Amygdala (tissue), 56 donors: ENCODE results near the gene CERS4.
"Not testable (repeated sequence)": the region's sequence is repeated elsewhere in the genome, so short reads cannot be mapped to it uniquely, and the experiment has no call there.

Source experiments
- DNase-seq, 56 donors: peaks; one replicate each; lab custom pipeline; 2025; lab: John Stamatoyannopoulos, UW

The CERS4 gene

DNA sequence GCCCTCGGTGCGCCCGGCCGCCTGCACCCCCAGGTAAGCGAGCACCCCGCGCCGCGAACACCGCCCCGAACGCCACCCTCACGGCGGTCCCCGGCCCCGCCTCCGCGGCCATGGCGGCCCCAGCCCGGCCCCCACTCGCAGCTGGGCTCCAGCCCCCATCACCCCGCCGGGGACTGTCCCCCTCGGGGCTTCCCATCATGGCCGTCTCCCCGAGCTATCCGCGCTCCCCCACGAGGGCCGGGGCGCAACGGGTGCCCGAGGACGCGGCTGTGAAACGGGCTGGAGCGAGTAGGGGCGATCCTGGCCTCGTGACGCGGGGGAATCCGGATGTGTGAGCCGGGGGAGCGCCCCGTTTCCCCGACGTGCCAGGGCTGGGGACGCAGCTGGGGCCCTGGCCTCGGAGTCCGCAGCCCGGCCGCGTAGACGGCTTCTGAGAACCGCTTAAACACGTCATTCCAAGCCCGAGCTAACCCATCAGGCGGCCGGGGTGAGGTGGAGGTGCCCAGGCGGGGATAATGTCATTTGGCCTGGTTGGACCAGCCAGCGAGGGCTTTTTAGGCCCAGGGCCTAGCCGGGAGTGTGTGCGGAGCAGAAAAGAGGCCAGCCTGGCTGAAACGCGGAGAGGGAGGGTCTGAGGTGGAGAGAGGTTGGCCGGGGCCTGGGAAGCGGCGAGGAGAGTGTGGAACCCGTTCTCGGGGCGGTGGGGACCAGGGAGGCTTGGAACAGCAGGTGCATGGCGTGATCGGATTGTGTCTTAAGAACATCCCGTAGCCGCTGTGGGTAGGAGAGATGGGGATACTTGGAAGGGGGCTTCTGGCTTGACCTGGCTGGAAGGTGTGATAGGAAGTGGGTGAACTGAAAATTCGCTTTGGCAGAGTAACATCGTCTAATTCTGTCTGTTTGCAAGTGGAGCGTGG lies 550 bp downstream of the CERS4 start:
- DNase-seq: peak in 33 of 56 donors; percentile 23 to 88 (median 54)

DNA sequence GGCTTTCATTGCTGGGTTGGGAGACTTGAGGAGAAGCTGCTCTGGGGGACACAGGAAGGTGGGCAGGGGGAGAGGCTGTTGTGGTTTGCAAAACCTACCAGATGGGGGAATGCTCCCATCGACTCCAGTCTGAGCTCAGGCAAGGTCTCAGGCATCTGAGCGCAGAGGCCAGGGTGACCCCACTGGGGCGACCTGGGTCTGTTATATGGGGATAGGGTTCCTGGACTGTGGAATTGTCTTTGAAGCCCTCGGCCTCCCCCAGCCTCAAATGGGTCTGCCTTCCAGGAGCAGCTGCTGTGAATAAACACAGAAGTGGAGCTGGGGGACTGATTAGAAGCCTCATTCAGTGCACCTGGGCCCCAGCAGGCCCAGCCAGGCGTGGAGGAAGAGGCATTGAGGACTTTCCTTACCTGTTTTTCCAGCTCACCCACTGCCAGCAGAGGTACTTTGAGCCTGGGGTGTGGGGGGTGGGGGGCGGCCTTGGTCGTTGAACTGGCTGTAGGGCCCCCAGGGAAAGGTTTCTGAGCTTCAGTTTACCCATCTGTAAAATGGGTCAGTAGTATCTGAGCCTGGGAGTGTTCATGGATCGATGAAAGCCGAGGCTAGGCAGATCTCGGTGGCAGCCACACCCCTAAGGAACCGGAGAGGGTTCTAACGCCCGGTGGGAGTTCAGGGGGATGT lies 1.4 kb downstream of the CERS4 start:
- no peak for DNase-seq

DNA sequence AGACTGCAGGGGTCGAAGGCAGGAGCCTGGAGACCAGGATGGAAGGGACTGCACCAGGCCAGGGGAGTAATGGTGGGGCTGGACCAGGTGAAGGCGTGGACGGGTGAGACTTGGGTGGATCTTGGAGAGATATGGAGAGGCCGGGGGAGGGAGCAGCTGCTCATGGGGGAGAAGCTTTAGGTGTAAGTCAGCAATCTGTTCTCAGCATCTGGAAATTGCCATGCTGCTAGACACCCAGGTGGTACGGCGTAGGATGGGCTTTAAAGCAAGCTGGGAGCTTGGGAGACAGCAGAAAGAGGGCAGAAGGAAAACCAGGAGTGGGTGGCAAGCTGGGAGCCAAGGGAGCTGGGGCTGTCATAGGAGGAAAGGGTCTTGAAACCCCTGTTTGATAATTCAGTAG lies 3.0 kb downstream of the CERS4 start:
- DNase-seq: peak in 9 of 56 donors; percentile 9 to 48 (median 17)

DNA sequence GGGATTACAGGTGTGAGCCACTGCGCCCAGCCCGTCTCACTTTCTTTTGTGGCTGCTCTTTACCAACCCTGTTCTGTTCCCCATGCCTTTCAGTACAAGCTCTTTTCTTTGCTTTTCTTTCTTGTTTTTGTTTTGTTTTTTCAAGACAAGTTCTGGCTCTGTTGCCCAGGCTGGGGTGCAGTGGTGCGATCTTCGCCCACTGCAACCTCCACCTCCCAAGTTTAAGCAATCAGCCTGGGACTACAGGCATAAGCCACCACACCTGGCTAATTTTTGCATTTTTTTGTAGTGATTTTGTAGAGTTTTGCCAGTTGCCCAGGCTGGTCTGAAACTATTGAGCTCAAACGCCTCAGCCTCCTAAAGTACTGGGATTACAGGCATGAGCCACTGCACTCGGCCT lies 3.7 kb downstream of the CERS4 start:
- DNase-seq: no peak

DNA sequence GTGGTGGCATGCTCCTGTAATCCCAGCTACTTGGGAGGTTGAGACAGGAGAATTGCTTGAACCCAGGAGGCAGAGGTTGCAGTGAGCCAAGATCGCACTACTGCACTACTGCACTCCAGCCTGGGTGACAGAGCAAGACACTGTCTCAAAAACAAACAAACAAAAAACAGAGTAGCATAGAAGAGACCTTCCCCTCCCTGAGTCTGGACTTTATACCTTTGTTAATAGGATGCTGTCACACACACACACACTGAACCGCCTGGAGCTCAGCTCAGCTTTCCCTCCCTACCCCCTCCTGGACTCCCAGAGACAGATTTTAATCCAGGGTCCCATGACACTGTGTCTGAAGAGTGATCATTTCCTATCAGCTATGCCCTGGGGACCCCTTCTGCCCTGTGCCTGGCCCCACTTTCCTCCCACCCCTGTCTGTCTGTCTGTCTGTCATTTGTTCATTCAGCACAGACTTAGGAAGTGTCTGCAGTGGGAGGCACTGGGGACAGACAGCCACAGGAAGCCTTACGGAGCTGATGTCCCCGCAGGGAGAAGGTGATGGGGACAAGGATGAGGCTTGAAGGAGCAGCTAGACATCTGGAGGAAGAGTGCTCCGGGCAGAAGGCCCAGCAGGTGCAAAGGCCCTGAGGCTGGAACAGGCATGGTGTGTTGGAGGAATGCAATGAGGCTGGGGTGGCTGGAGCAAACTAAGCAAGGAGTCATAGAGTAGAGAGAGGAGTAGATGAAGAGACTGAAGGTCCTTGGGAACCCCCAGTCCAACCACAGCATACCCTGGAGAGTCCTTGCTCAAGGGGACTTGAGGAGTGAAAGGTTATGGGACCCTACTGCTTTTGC lies 4.9 kb downstream of the CERS4 start:
- no peak for DNase-seq

DNA sequence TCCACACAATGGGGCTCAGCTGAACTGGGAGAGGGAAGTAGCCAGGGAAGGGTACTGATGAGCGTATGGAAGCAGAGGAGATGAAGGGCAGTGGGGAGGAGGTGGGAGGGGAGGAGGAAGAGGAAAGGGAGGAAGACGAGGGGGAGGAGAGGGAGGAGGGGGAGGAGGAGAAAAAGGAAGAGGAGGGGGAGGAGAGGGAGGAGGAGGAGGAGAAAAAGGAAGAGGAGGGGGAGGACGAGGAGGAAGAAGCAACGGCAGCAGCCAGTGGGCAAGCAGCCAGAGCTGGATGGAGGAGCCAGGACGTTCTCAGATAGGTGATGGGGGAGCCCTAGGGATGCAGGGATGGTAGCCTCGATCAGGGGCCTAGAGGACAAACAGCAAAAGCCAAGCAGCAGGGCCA lies 5.6 kb downstream of the CERS4 start:
- DNase-seq: no peak

DNA sequence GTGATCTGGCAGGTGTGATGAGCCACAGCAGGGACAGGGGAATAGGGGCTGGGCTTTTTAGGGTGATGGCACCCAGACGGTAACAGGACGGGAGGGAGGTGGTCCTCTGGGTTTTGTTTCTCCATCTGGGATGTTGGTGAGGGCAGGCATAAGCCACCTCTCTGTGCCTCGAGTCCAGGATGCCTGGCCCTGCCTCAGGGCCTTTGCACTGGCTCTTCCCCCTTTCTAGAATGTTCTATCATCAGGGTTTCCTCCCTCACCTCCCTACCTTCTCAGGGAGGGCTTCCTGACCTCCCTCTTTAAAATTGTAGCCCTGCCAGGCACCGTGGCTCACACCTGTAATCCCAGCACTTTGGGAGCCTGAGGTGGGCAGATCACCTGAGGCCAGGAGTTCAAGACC lies 6.6 kb downstream of the CERS4 start:
- no peak for DNase-seq

DNA sequence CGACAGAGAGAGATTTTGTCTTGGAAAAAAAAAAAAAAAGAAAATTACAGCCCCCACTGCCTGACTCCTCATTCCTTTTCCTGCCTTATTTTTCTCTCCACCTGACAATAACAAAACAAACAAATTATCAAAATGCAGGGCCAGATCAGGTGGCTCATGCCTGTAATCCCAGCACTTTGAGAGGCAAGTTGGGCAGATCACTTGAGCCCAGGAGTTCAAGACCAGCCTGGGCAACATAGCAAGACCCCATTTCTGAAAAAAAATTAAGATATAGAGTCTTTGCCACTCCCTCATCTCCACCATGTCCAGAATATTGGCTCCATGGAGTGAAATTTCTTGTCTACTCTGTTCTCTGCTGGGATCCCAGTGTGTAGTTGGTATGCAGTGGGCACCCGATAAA lies 7.2 kb downstream of the CERS4 start:
- no peak for DNase-seq

DNA sequence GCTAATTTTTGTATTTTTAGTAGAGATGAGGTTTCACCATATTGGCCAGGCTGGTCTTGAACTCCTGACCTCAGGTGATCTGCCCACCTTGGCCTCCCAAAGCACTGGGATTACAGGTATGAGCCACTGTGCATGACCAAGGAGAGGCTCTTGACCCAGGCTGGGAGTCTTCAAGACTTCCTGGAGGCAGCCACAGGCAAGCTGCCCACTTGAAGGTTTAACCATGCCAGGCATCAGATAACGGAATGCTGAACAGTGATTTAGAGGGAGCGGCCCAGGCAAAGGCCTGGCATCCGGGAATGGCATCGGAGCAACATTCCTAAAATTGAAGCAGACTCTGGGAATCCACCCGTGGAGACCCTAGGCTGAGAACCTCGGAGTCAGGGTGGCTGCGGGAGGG lies 9.0 kb downstream of the CERS4 start:
- DNase-seq: not testable (repeated sequence)

DNA sequence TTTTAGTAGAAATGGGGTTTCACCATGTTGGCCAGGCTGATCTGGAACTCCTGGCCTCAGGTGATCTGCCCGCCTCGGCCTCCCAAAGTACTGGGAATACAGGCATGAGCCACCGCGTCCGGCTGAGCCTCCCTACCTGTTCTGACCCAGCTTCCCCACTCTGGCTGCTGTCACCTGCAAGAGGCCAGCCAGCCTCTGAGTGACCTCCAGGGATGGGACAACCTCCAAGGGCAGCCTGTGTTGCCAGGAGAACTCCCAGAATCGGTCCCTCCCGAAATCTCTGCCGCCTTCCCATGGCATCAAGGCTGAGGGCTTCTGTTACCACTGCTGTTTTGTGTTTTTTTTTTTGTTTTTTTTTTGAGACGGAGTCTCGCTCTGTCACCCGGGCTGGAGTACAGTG lies 11.3 kb downstream of the CERS4 start:
- DNase-seq: no peak

DNA sequence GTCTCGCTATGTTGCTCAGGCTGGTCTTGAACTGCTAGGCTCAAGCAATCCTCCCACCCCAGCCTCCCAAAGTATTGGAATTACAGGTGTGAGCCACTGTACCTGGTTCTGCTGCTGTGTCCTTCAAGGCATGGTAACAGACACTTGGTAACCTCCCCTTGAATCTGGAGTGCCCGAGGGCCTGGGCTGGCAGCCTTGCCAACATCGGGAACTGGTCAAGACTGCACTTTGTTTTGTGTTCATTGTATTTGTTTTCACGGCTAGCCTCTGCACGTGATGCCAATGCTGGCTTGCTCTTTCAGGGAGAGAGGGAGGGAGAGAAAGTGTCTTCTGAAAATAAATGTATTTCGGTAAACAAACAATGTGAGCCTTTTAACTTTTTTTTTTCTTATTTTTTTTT lies 12.0 kb downstream of the CERS4 start:
- DNase-seq: peak in 46 of 56 donors; percentile 9 to 82 (median 49)

DNA sequence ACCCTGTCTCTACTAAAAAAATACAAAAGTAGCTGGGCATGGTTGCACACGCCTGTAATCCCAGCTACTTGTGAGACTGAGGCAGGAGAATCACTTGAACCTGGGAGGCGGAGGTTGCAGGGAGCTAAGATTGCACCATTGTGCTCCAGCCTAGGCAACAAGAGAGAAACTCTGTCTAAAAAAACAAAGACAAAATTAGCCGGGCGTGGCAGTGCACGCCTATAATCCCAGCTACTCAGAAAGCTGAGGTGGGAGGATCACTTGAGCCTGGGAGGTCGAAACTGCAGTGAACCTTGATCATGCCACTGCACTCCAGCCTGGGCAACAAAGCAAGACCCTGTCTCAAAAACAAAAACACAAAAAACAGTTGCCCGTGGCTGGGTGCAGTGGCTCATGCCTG lies 14.3 kb downstream of the CERS4 start:
- DNase-seq: not testable (repeated sequence)

DNA sequence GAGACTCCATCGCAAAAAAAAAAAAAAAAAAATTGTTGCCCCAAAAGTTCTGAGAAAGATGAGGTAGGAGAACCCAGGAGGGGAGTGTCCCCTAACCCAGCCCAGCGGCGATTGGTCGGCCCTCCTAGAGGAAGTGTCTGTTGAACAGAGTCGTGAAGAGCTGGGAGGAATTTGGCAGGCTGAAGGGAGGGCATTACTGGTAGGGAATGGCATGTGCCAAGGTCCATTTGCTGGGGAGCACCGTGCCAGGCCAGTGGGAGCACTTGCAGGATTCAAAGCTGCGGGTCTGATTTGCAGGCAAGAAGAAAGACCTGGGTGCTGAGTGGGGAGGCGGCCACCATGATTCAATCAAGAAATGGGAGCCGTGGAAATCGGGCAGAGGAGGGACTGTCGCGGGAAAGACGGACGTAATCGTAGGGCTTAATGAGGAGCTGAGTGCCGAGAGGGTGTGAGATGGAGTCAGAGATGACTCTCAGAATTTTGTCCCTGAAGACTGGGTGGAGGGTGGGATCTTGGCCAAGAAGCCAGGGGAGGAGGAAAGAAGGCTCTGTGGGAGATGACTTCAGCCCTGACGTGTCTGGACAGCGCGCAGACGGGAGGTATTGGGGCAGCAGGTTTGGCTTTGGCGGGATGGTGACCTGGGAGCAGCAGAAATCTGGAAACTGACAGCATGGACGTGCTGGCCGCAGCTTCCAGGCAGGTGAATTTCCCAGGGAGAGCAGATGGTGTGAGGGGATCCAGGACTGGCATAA lies 15.4 kb downstream of the CERS4 start:
- DNase-seq: no peak

DNA sequence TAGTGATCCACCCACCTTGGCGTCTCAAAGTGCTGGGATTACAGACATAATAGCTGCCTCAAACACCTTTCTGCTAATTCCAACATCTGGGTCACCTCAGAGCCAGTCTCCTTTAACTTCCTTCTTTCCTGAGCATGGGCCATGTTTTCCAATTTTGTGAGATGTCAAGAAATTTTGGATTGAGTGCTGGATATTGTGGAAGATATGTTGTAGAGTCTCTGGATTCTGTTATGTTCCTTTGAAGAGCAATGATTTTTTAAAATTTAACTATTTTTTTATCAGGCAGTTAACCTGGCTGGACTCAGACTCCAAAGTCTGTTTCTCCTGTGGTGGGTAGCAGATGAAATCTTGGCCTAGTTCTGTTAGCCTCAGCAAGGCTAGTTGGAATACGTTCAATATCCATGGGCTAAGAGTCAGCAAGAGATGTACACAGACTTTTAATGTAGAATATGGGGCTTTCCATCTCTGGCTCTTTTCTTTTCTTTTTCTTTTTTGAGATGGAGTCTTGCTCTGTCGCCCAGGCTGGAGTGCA lies 22.0 kb downstream of the CERS4 start:
- DNase-seq: no peak

DNA sequence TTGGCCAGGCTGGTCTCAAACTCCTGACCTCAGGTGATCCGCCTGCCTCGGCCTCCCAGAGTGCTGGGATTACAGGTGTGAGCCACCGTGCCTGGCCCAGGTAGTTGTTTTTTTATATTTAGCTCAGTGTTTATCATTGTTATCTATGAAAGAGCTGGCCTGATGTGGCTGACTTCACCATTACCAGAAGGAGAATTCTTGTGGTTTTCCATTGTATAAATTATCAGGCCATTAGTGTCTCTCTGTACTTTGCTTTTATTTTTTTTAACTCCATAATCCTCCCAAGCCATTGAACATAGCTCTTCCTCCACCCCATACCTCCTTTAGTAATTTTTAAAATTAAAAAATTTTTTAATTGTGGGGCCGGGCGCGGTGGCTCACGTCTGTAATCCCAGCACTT lies 24.2 kb downstream of the CERS4 start:
- DNase-seq: no peak

DNA sequence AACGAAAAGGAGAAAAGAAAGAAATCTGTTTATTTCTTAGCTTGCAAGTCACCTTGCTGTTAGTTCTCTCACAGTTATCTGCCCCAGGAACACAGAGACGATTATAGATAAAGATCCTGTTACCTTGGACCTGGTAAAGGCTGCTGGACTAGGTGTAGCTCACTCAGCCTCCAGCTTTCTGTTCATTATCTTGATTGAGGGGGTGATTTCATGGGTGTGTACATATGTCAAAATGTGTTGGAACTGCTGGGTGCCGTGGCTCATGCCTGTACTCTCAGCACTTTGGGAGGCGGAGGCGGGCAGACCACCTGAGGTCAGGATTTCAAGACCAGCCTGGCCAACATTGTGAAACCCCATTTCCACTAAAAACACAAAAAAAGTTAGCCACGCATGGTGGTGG lies 27.9 kb downstream of the CERS4 start:
- no peak for DNase-seq

DNA sequence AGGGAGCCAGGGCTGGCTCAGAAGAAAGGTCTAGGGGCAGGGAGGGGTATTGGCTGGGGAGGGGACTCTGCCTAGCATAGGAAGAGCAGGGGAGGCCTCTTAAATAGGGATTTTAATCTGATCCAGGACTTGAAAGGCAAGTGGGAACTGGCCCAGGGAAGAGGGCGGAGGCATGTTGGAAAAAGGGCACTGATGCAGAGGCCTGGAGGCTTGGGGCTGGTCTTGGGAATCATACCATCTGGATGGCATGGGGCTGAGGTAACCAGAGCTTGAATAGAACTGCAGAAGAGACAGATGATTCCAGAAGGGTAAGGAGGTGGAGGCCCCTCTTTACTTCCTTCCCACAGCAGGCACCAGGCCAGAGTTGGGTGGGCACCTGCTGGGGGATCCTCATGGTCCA lies 29.1 kb downstream of the CERS4 start:
- no peak for DNase-seq

DNA sequence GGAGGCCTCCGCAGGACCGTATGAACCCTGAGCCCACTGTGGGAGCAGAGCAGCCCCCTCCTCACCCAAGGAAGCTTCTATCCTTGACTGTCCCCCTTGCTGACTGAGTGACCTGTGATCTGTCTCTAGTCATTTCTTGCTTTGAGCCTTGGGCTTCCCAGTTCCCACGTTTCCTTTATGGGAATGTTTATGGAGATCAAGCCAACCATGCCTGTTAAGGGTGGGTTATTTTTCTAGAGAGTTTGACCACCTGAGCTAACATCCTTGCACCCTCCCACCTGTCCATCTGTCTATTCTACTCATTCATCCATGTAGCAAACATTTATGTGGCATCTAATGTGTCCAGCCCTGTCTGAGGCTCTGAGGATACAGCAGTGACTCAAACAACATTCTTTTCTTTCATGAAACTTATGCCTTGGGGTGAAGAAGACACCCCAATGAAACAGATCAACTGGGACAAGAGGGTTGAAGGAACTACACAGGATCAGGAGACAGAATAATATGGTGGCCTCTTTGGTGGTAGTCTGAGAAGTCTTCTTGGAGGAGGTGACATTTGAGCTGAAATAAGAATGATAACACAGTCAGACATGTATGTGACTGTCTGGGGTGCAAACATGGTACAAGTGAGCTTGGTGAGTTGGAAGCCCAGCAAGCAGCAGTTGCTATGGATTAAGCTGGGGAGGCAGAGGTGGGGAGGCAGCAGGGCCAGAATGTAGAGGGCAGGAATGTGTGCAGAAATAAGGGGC lies 30.5 kb downstream of the CERS4 start:
- DNase-seq: no peak
